GM23338 (cell line): Measurements from ENCODE around the gene RHBDD2. TPM values are rescaled to one million over a fixed set of nuclear protein-coding genes. Genes with fewer than 3 reads are reported as not detected.

Source experiments
- ATAC-seq: fragments of 200-7000 bp; cut with Tn5 transposase; 3 replicates; pipeline ENCODE4 v1.9.1; 2020
- DNase-seq: peaks from one replicate; pipeline ENCODE4 v3.0.0-alpha.2; 2015; ENCODE audit warnings: low spot score
- H2AFZ ChIP-seq: fragments of 200-600 bp; sonication (generic); 2 replicates; pipeline ENCODE4 v1.8.0; 2016; ENCODE audit warnings: antibody characterized with exemption, mild to moderate bottlenecking, moderate library complexity
- H3F3A ChIP-seq: fragments of 200-600 bp; sonication (generic); replicated peaks from 2 replicates; pipeline ENCODE4 v1.8.0; 2017; ENCODE audit warnings: antibody characterized with exemption, mixed run types, low read depth
- H3K27ac ChIP-seq: fragments of 200-600 bp; sonication (generic); 2 replicates; pipeline ENCODE4 v1.6.1; 2016; ENCODE audit warnings: low read depth
- H3K27me3 ChIP-seq: fragments of 200-600 bp; sonication (generic); 2 replicates; pipeline ENCODE4 v1.8.0; 2016; ENCODE audit warnings: mild to moderate bottlenecking, mixed run types, moderate library complexity; ENCODE audit not compliant: insufficient read depth
- H3K36me3 ChIP-seq: fragments of 200-600 bp; sonication (generic); 2 replicates; pipeline ENCODE4 v1.8.0; 2016; ENCODE audit warnings: mild to moderate bottlenecking; ENCODE audit not compliant: insufficient read depth
- H3K4me1 ChIP-seq: fragments of 200-600 bp; sonication (generic); 2 replicates; pipeline ENCODE4 v1.8.0; 2016; ENCODE audit warnings: mild to moderate bottlenecking, moderate library complexity; ENCODE audit not compliant: insufficient read depth
- H3K4me2 ChIP-seq: fragments of 200-600 bp; sonication (generic); 2 replicates; pipeline ENCODE4 v1.7.1; 2017; ENCODE audit warnings: mixed run types
- H3K4me3 ChIP-seq: fragments of 200-600 bp; sonication (generic); 2 replicates; pipeline ENCODE4 v1.6.1; 2016; ENCODE audit warnings: mixed run types
- H3K79me2 ChIP-seq: fragments of 200-600 bp; sonication (generic); replicated peaks from 2 replicates; pipeline ENCODE4 v1.8.0; 2017; ENCODE audit warnings: mild to moderate bottlenecking; ENCODE audit not compliant: insufficient read depth
- H3K9me2 ChIP-seq: fragments of 200-600 bp; sonication (generic); 2 replicates; pipeline ENCODE4 v1.8.0; 2017; ENCODE audit not compliant: insufficient read depth
- H4K20me1 ChIP-seq: fragments of 200-600 bp; sonication (generic); replicated peaks from 2 replicates; pipeline ENCODE4 v1.8.0; 2017; ENCODE audit warnings: mild to moderate bottlenecking; ENCODE audit not compliant: insufficient read depth
- H3K27ac Mint-ChIP-seq: 2 replicates; pipeline ENCODE4 v1.8.0; 2020; ENCODE audit warnings: inconsistent platforms, mild to moderate bottlenecking, moderate library complexity, mixed read lengths
- H3K27me3 Mint-ChIP-seq: 3 replicates; pipeline ENCODE4 v1.8.0; 2022; ENCODE audit warnings: low read depth, mild to moderate bottlenecking, moderate library complexity, mixed read lengths, inconsistent platforms; ENCODE audit not compliant: insufficient read depth, poor library complexity
- H3K36me3 Mint-ChIP-seq: 3 replicates; pipeline ENCODE4 v1.8.0; 2021; ENCODE audit warnings: low read depth, mild to moderate bottlenecking, inconsistent platforms, moderate library complexity, mixed read lengths
- H3K4me1 Mint-ChIP-seq: 3 replicates; pipeline ENCODE4 v1.8.0; 2020; ENCODE audit warnings: mild to moderate bottlenecking, inconsistent platforms, mixed read lengths
- H3K4me3 Mint-ChIP-seq: 3 replicates; pipeline ENCODE4 v1.8.0; 2021; ENCODE audit warnings: moderate library complexity, mild to moderate bottlenecking, inconsistent platforms, mixed read lengths
- H3K9me3 Mint-ChIP-seq: 3 replicates; pipeline ENCODE4 v1.8.0; 2020; ENCODE audit warnings: moderate library complexity, mild to moderate bottlenecking, inconsistent platforms, mixed read lengths
- CREB1 ChIP-seq: fragments of 250-450 bp; sonication (Bioruptor Pico); IDR thresholded peaks from 2 replicates; pipeline ENCODE4 v1.5.0; 2020; ENCODE audit warnings: low read depth, mild to moderate bottlenecking, moderate library complexity
- EZH2 ChIP-seq: fragments of 200-600 bp; sonication (generic); IDR thresholded peaks from one replicate; pipeline ENCODE4 v1.8.0; 2017; ENCODE audit warnings: antibody characterized with exemption, mild to moderate bottlenecking, low read depth; ENCODE audit not compliant: unreplicated experiment
- JUNB ChIP-seq: IDR thresholded peaks from one replicate; pipeline ENCODE4 v1.6.1; 2016; ENCODE audit warnings: antibody characterized with exemption; ENCODE audit not compliant: unreplicated experiment
- POLR2AphosphoS5 ChIP-seq: IDR thresholded peaks from 2 replicates; pipeline ENCODE4 v1.6.1; 2016; ENCODE audit warnings: antibody characterized with exemption, low read depth
- STAT1 ChIP-seq: IDR thresholded peaks from one replicate; pipeline ENCODE4 v1.6.1; 2016; ENCODE audit warnings: antibody characterized with exemption; ENCODE audit not compliant: unreplicated experiment
- ZNF114 ChIP-seq: fragments of 250-450 bp; sonication (Bioruptor Pico); IDR thresholded peaks from 2 replicates; pipeline ENCODE4 v1.5.0; 2020; ENCODE audit warnings: mild to moderate bottlenecking, moderate library complexity
- ZNF331 ChIP-seq: fragments of 250-450 bp; sonication (Bioruptor Pico); IDR thresholded peaks from 2 replicates; pipeline ENCODE4 v1.5.0; 2020; ENCODE audit warnings: low read depth, mild to moderate bottlenecking, moderate library complexity
- polyA plus RNA-seq: library from polyadenylated mRNA; unstranded; fragments of >200 nt; fragmentation: Nextera tagmentation; extraction: Ambion mirVana; gene quantifications from 2 replicates; pipeline ENCODE4 v1.2.1, GENCODE V29; 2016
- total RNA-seq: library from RNA; depleted of rRNA; stranded (reverse); fragments of >200 nt; shearing (Covaris generic); gene quantifications from 2 replicates; pipeline ENCODE4 v1.2.3, GENCODE V29; 2014
- TF ChIP-seq, protein P1 (sequence below): IDR thresholded peaks from 2 replicates; pipeline ENCODE4 v1.6.1; 2016; ENCODE audit warnings: antibody characterized with exemption
- TF ChIP-seq, protein P2 (sequence below), 2 experiments: fragments of 200-600 bp in 1 of 2; sonication (generic) in 1 of 2; conservative IDR thresholded peaks; 2 replicates each; pipeline versions ENCODE4 v1.5.1 to v1.6.1; 2016 to 2017; ENCODE audit warnings: antibody characterized with exemption in 2 of 2, low read depth in 2 of 2, mild to moderate bottlenecking in 2 of 2, moderate library complexity in 1 of 2
- TF ChIP-seq, protein P3 (sequence below): IDR thresholded peaks from one replicate; pipeline ENCODE4 v1.6.1; 2018; ENCODE audit warnings: antibody characterized with exemption; ENCODE audit not compliant: unreplicated experiment

RHBDD2 gene
- total and polyA plus RNA-seq, 2 experiments from 2014 or later, result 23.1 to 25.7 TPM

DNA sequence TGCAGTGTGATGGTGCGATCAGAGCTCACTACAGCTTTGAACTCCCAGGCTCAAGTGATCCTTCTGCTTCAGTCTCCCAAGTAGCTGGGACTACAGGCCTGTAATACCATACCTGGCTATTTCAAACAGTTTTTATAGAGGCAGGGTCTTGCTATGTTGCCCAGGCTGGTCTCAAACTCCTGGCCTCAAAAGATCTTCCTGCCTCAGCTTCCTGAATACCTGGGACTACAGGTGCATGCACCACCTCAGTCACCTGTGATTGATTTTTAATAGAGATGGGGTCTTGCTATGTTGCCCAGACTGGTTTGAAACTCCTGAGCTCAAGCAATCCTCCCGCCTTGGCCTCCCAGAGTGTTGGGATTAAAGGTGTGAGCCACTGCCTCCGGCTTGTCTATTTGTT lies 38.8 kb upstream of the RHBDD2 start:
- Histone ChIP-seq H3K4me3 (no peak overlapping the region), H3K9me2 (no peaks in the 10 kb centered on the region), H3K4me2 (no peak overlapping the region), H3K4me1 (no peaks in the 10 kb centered on the region), H4K20me1 (no peaks in the 10 kb centered on the region), H3K79me2 (no peaks in the 10 kb centered on the region), H3K27ac (no peak overlapping the region), H2AFZ (no peak overlapping the region), H3K27me3 (no peaks in the 10 kb centered on the region), H3F3A (no peaks in the 10 kb centered on the region), H3K36me3 (no peaks in the 10 kb centered on the region)
- no peak for ATAC-seq
- Mint-ChIP-seq H3K36me3 (no peaks in the 10 kb centered on the region), H3K4me3 (no peak overlapping the region), H3K27ac (no peak overlapping the region), H3K4me1 (no peaks in the 10 kb centered on the region), H3K27me3 (no peaks in the 10 kb centered on the region), H3K9me3 (no peaks in the 10 kb centered on the region)
- TF ChIP-seq ZNF114, result no peak
- TF ChIP-seq EZH2, result no peak
- TF ChIP-seq, protein P1, sequence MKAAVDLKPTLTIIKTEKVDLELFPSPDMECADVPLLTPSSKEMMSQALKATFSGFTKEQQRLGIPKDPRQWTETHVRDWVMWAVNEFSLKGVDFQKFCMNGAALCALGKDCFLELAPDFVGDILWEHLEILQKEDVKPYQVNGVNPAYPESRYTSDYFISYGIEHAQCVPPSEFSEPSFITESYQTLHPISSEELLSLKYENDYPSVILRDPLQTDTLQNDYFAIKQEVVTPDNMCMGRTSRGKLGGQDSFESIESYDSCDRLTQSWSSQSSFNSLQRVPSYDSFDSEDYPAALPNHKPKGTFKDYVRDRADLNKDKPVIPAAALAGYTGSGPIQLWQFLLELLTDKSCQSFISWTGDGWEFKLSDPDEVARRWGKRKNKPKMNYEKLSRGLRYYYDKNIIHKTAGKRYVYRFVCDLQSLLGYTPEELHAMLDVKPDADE, result no peak
- TF ChIP-seq POLR2AphosphoS5, result no peak
- TF ChIP-seq, protein P2, sequence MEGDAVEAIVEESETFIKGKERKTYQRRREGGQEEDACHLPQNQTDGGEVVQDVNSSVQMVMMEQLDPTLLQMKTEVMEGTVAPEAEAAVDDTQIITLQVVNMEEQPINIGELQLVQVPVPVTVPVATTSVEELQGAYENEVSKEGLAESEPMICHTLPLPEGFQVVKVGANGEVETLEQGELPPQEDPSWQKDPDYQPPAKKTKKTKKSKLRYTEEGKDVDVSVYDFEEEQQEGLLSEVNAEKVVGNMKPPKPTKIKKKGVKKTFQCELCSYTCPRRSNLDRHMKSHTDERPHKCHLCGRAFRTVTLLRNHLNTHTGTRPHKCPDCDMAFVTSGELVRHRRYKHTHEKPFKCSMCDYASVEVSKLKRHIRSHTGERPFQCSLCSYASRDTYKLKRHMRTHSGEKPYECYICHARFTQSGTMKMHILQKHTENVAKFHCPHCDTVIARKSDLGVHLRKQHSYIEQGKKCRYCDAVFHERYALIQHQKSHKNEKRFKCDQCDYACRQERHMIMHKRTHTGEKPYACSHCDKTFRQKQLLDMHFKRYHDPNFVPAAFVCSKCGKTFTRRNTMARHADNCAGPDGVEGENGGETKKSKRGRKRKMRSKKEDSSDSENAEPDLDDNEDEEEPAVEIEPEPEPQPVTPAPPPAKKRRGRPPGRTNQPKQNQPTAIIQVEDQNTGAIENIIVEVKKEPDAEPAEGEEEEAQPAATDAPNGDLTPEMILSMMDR (conservative IDR thresholded peaks at IDR 0.05; ENCODE audit: low read depth in 2 of 2), result no peak
- no peak for TF ChIP-seq STAT1
- TF ChIP-seq JUNB, result no peak
- TF ChIP-seq ZNF331 (CRISPR knock-in tag), result no peak
- TF ChIP-seq, protein P3, sequence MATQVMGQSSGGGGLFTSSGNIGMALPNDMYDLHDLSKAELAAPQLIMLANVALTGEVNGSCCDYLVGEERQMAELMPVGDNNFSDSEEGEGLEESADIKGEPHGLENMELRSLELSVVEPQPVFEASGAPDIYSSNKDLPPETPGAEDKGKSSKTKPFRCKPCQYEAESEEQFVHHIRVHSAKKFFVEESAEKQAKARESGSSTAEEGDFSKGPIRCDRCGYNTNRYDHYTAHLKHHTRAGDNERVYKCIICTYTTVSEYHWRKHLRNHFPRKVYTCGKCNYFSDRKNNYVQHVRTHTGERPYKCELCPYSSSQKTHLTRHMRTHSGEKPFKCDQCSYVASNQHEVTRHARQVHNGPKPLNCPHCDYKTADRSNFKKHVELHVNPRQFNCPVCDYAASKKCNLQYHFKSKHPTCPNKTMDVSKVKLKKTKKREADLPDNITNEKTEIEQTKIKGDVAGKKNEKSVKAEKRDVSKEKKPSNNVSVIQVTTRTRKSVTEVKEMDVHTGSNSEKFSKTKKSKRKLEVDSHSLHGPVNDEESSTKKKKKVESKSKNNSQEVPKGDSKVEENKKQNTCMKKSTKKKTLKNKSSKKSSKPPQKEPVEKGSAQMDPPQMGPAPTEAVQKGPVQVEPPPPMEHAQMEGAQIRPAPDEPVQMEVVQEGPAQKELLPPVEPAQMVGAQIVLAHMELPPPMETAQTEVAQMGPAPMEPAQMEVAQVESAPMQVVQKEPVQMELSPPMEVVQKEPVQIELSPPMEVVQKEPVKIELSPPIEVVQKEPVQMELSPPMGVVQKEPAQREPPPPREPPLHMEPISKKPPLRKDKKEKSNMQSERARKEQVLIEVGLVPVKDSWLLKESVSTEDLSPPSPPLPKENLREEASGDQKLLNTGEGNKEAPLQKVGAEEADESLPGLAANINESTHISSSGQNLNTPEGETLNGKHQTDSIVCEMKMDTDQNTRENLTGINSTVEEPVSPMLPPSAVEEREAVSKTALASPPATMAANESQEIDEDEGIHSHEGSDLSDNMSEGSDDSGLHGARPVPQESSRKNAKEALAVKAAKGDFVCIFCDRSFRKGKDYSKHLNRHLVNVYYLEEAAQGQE, result no peak
- TF ChIP-seq CREB1, result no peak
- DNase-seq, result no peak
